ENCODE results near the gene TBC1D22A.
"Not testable (repeated sequence)": the region's sequence is repeated elsewhere in the genome, so short reads cannot be mapped to it uniquely, and the experiment has no call there.

The TBC1D22A gene

GRCh38 chr22:46813816-46814597, 51.6 kb downstream of the TBC1D22A start:
- DNase-seq (ENCODE audit: low read depth), result peak; percentile 77

GRCh38 chr22:46815132-46815531, 52.7 kb downstream of the TBC1D22A start:
- DNase-seq (ENCODE audit: low read depth), result no peak

GRCh38 chr22:46815559-46815895, 53.1 kb downstream of the TBC1D22A start:
- no peak for DNase-seq (ENCODE audit: low read depth)

DNA sequence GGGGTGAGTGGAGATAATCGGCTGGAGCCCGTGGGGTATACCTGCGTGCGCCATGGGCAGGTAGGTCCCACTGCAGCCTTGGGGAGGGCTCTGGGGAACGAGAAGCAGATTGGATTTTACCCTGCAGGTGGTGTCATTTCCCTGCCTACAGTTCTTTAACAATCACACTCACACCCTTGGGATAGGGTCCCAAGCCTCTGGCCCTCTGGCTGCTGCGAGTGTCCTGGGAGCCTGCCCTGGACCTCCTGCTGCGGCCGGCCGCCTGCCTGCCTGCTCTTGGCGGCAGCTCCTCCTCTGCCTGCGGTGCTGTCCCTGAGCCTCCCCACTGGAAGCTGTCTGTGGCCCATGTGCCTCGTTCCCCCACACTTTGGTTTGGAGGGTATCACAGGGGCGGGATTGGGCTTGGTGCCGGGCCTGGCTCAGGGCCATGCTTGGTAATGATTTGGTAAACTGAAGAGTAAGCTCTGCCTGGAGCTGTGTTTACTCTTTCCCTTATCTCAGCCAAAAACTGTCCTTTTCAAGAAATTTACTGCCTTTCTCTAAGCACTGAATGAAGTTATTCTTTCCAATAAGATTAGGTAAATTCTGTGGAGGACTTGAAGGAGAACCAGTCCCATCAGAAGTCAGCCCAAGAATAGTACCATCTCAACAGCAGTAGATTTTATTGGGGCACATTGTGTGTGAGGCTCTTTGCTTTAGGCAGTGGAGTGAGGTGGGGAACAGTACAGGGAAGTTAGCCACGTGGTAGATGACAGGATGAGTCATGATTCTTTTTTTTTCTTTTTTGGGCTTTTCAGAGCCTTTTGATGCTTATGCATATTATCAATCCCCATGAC, 53.7 kb downstream of the TBC1D22A start:
- DNase-seq (ENCODE audit: low read depth), result peak; percentile 50

GRCh38 chr22:46817390-46817789, 54.9 kb downstream of the TBC1D22A start:
- DNase-seq (ENCODE audit: low read depth), result not testable (repeated sequence)

DNA sequence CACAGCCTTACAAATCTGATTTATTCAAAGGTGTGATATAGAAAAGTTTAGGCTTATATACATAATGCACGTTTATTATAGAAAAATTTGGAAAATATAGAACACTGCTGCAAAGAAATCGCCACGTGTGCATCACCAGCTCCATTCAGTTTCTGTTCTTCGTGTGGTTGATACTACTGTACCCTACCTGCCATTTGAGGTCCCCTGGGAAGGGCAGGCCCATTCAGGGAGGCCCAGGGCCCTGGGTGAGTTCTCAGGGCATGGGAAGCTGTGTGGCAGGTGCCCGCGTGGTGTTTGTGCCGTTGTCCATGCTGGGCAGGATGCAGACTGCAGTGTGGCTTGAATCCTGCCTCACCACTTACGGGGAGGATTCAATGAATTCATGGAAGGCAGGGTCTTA, 60.8 kb downstream of the TBC1D22A start:
- DNase-seq (ENCODE audit: low read depth), result no peak

DNA sequence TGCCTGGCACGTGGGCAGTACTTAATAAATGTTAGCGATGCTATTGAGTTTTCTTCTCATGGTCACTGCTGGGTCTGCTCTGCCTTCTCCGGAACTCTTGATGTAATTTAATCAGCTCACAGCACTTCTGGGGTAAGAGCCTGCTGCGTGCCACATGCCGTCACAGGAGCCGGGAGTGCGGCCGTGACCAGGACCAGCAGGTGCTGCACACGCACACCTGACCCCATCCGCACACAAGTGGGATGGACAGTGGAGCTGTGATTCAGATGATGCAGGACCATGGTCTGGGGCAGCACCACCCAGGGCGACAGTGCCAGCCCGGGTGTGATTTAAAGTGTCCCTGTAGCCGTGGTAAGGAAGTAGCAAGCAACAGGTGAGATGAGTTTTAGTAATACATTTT, 61.2 kb downstream of the TBC1D22A start:
- no peak for DNase-seq (ENCODE audit: low read depth)

DNA sequence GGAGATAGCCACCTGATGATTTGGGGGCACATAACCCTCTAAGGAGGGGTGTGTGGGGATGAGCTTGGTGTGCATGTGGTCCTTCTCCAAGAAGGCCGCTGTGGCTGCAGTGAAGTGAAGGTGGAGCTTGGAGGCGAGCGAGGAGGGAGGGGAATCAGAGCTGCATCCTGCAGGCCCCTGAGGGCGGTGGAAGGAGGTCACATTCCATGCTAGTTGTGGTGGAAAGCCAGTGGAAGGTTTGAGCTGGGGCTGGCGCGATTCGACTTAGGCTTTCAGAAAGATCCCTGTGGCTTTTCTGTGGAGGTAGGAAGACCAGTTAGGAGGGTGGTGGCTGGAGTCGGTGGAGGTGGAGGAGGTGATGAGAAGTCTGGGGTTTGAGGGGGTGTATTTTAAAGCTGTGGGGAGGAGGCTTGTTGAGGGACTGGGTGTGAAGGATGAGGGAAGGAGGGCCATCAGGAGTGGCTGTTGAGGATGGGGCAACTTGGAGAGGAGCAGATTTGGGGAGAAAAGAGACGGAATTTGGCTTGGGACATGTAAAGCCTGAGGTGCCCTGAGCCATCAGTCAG, 62.0 kb downstream of the TBC1D22A start:
- DNase-seq (ENCODE audit: low read depth), result no peak

GRCh38 chr22:46824980-46825544, 62.6 kb downstream of the TBC1D22A start:
- no peak for DNase-seq (ENCODE audit: low read depth)

DNA sequence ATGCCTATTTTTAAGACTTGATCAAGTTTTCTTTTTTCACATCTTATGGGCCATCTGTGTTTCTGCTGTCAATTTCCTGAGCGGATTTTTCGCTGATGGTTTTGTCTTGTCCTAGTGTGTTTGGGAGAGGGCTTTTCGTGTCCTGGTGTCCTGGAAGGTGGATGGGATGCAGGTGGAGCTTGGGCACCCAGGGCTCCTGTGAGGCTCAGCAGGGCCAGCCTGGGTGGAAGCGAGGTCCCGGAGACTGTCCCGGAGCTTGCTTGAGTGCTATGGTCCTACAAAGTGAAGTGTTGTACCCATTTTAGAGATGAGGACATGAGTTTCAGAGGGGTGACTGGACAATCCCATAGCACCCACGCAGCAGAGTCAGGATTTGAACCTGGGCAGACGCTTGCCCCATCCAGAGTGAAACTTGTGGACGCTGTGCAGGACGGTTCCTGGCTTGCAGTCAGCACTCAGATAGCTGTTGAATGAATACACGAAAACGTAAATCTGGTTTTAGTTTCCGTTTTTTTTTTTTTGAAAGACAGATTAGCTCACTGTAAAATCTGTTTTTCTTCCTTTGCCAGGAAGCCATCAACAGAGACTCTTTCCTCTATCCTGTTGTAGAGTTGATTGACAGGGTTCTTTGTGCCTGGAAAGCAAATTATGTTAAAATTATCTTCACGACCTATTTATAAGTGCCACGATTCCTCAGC, 64.1 kb downstream of the TBC1D22A start:
- DNase-seq (ENCODE audit: low read depth), result no peak

GRCh38 chr22:46827136-46827780, 64.8 kb downstream of the TBC1D22A start:
- DNase-seq (ENCODE audit: low read depth), result no peak

GRCh38 chr22:46827781-46828180, 65.3 kb downstream of the TBC1D22A start:
- no peak for DNase-seq (ENCODE audit: low read depth)

DNA sequence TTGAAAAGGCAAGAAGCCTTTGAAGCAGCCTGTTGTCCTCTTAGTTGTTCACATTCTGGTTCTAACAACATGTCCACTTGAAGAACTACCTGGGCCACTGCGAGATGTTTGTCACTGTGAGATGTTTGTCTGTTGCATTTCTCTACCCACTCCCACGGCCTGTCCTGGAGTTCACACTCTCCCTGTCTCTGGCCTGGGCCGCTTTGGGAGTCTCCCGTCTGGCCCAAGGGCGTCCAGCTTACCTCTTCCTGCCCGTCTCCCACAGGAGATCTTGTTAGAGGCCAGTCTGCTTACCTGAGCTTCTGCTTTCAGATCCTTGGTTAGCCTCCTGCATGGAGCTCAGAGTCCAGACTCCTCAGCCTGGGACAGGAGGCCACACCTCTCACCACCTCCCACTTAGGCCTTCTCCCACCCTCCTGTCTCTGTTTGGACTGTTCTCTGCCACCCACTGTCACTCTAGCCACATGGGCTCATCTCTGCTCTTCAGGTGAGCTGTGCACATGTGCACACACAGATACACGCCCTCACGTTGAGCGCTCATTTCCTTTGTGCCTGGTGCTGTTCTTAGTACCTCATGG, 66.0 kb downstream of the TBC1D22A start:
- DNase-seq (ENCODE audit: low read depth), result no peak

DNA sequence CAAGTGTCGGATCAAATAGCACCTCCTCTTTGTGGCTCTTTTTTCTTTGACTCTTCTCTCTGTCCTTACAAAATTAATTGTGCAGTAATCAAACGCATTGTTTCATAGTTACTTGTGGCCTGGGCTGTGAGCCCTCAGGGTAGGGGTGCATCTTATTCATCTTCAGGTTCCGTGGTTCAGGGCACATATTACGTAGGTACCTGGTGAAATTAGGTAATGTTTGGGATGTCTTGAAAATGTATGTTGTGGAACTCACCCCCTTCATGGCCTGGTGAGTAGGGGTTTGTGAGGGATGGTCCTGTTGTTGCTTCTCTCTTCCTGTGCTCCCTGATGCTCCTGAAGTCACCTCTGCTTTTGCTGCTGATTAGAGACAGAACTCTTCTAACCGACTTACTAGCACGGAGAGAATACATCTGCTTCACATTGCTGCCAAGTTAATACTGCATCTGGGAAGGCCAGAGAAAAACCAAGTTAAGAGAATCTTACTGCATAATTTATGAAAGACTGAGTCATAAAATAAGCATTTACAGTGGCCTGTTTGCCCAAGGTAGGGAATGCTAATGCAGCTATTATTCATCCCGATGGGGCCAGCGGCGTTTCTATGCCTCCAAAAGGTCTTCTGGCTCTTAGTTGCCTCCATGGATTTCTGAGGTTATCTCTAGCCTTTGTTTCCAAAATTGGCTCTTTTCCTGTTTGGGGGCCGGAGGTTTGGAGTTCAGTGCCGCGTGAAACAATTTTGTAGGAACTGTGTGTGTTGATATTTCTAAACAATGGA, 66.9 kb downstream of the TBC1D22A start:
- DNase-seq (ENCODE audit: low read depth), result peak; percentile 87

- peak; percentile 57 for DNase-seq (ENCODE audit: low read depth)
Observed at GRCh38 chr22:46829941-46830715, 67.7 kb downstream of the TBC1D22A start.

DNA sequence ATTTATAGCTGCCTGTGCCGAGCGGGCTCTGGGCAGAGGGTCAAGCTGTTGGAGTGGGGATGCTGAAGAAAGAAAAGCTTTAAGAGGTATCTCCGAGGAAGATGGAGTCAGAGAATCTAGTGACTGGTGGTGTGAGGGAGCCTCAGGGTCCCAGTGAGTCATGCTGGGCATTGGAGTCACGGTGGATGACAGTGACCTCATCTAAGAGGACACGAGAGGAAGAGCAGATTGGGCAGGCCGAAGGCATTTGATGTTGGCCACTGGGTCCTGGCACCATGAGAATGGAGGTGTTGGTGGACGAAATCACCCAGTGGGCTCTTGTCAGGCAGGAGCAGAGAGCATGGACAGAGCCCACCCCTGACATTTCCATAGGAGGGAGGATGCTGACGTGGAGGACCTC, 68.4 kb downstream of the TBC1D22A start:
- no peak for DNase-seq (ENCODE audit: low read depth)

DNA sequence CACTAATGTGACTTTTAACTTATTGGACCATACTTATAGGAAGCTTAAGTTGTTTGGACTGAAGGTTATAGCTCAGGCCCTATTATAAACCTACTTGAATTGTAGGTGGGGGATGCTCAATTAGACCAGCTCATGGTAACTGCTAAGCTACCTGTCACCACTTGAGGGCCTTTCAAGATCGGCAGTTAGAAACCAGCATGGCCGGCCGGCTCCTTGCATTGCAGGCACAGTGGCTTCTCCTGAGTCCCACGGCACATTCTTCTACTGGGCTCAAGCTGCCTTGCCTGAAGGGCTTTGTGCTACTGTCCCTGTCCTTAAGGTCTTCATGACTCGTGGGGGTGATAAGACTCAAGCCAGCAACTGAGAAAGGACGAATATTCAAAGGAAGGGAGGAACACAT, 70.8 kb downstream of the TBC1D22A start:
- DNase-seq (ENCODE audit: low read depth), result peak; percentile 46

GRCh38 chr22:46834021-46834737, 71.7 kb downstream of the TBC1D22A start:
- DNase-seq (ENCODE audit: low read depth), result no peak

DNA sequence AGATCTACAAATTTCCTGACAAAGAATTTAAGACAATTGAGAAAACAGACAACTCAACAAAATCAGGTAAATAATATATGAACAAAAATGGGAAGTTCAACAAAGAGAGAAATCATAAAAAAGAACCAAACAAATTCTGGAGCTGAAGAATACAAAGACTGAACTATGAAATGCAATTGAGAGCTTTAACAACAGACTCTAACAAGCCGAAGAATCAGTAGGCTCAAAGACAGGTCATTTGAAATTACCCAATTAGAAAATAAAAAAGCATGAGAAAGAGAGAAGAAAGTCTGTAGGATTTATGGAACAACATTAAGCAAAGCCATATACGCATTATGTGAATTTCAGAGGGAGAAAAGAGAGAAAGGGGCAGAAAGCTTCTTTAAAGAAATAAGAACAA, 72.8 kb downstream of the TBC1D22A start:
- DNase-seq (ENCODE audit: low read depth), result no peak

Measured in iris pigment epithelial cell (primary cell).